HepG2 (cell line): ENCODE measurements around the gene IGSF5. TPM values are rescaled to one million over a fixed set of nuclear protein-coding genes. Genes with fewer than 3 reads are reported as not detected.

Experiments
- ATAC-seq: fragments of 200-7000 bp; cut with Tn5 transposase; 3 replicates; pipeline ENCODE4 v1.9.1; 2020; ENCODE audit warnings: mild to moderate bottlenecking, moderate library complexity
- BruUV-seq: library from RNA; stranded (reverse); fragments of 400-500 nt; replicated peaks from 2 replicates; lab custom pipeline; 2021; lab: Mats Ljungman, UMichigan
- CTCF ChIA-PET: fragments of 300-600 bp; formaldehyde crosslinking; extraction: SDS; loops from one replicate; lab custom pipeline; 2021; ENCODE audit warnings: low total read pairs, inconsistent platforms, low intra/inter-chr PET ratio; lab: Yijun Ruan, JAX
- POLR2A ChIA-PET: fragments of 350-600 bp; sonication (Branson Sonifier 250); formaldehyde crosslinking; loops from one replicate; lab custom pipeline; 2020; ENCODE audit warnings: antibody characterized with exemption, inconsistent platforms; lab: Yijun Ruan, JAX
- DNase-seq: peaks from one replicate; pipeline ENCODE4 v3.0.0-alpha.2; 2015; ENCODE audit warnings: low spot score
- FAIRE-seq: peaks from 3 replicates; lab custom pipeline; 2011; peaks lifted over from hg19 to GRCh38; lab: Jason Lieb, UNC
- H2AFZ ChIP-seq: one replicate; pipeline ENCODE4 v1.6.1; 2011; ENCODE audit warnings: low read length, inconsistent platforms
- H3K27ac ChIP-seq: fragments of 300-600 bp; 3 replicates; pipeline ENCODE4 v1.8.0; 2011; ENCODE audit warnings: mixed run types, mild to moderate bottlenecking, mixed read lengths, low read length, inconsistent platforms; ENCODE audit not compliant: insufficient read depth; ENCODE audit errors: extremely low read length
- H3K27me3 ChIP-seq, 2 experiments: fragments of 200-600 bp in 1 of 2; 2 replicates in 1 of 2; 3 replicates in 1 of 2; pipeline versions ENCODE4 v1.6.0 to v1.8.0; 2011; ENCODE audit warnings: low read length in 2 of 2, mild to moderate bottlenecking in 2 of 2, moderate library complexity in 2 of 2, inconsistent platforms in 1 of 2; ENCODE audit not compliant: insufficient read depth in 2 of 2, control insufficient read depth in 1 of 2
- H3K36me3 ChIP-seq, 2 experiments: fragments of 200-600 bp in 1 of 2; replicated peaks in 1 of 2; 2 replicates in 1 of 2; 3 replicates in 1 of 2; pipeline versions ENCODE4 v1.5.1 to v1.8.0; 2011; ENCODE audit warnings: low read length in 2 of 2, inconsistent platforms in 1 of 2; ENCODE audit not compliant: insufficient read depth in 2 of 2, control insufficient read depth in 1 of 2
- H3K4me1 ChIP-seq: 2 replicates; pipeline ENCODE4 v1.5.1; 2012; ENCODE audit warnings: low read length, inconsistent platforms; ENCODE audit not compliant: insufficient read depth
- H3K4me2 ChIP-seq: 2 replicates; pipeline ENCODE4 v1.6.0; 2011; ENCODE audit warnings: low read depth, low read length, inconsistent platforms
- H3K4me3 ChIP-seq, 3 experiments: fragments of 200-600 bp in 1 of 3; sonication (generic), shearing (Covaris generic) in 1 of 3; replicated peaks in 1 of 3; 2 replicates each; pipeline ENCODE4 v1.5.1; 2011 to 2016; ENCODE audit warnings: low read length in 3 of 3, inconsistent platforms in 2 of 3, low read depth in 2 of 3, mild to moderate bottlenecking in 2 of 3, control low read depth in 1 of 3, mixed read lengths in 1 of 3; ENCODE audit not compliant: insufficient read depth in 1 of 3
- H3K79me2 ChIP-seq: one replicate; pipeline ENCODE4 v1.6.1; 2011; ENCODE audit warnings: low read length, inconsistent platforms; ENCODE audit not compliant: insufficient read depth
- H3K9ac ChIP-seq: 2 replicates; pipeline ENCODE4 v1.6.0; 2011; ENCODE audit warnings: mild to moderate bottlenecking, low read depth, low read length, inconsistent platforms; ENCODE audit not compliant: insufficient read depth
- H3K9me3 ChIP-seq: 2 replicates; pipeline ENCODE4 v1.5.1; 2012; ENCODE audit warnings: mild to moderate bottlenecking, low read length
- H4K20me1 ChIP-seq: 2 replicates; pipeline ENCODE4 v1.6.0; 2011; ENCODE audit warnings: inconsistent platforms, mild to moderate bottlenecking, low read length, moderate library complexity; ENCODE audit not compliant: insufficient read depth
- CERS6 ChIP-seq: sonication (generic); formaldehyde crosslinking; IDR thresholded peaks from 2 replicates; pipeline ENCODE4 v1.5.0; 2020; ENCODE audit warnings: missing genetic modification reagents
- GTF3A ChIP-seq: sonication (generic); formaldehyde crosslinking; conservative IDR thresholded peaks from 2 replicates; pipeline ENCODE4 v1.4.0; 2020; ENCODE audit warnings: mild to moderate bottlenecking, missing genetic modification reagents
- JUNB ChIP-seq: sonication (generic); formaldehyde crosslinking; IDR thresholded peaks from 2 replicates; pipeline ENCODE4 v1.8.0; 2022; ENCODE audit warnings: missing genetic modification reagents, mild to moderate bottlenecking, borderline replicate concordance
- THAP7 ChIP-seq: sonication (generic); formaldehyde crosslinking; IDR thresholded peaks from 2 replicates; pipeline ENCODE4 v1.8.1; 2023; ENCODE audit warnings: mild to moderate bottlenecking, missing genetic modification reagents
- ZNF18 ChIP-seq: sonication (generic); formaldehyde crosslinking; IDR thresholded peaks from 2 replicates; pipeline ENCODE4 v1.8.0; 2022; ENCODE audit warnings: mild to moderate bottlenecking, missing genetic modification reagents; ENCODE audit not compliant: insufficient replicate concordance
- ZNF230 ChIP-seq: sonication (generic); formaldehyde crosslinking; IDR thresholded peaks from 2 replicates; pipeline ENCODE4 v1.4.0; 2020; ENCODE audit warnings: mild to moderate bottlenecking, missing genetic modification reagents
- ZNF263 ChIP-seq: sonication (generic); formaldehyde crosslinking; IDR thresholded peaks from 2 replicates; pipeline ENCODE4 v1.4.0; 2020; ENCODE audit warnings: missing genetic modification reagents
- ZNF451 ChIP-seq: sonication (generic); formaldehyde crosslinking; IDR thresholded peaks from 2 replicates; pipeline ENCODE4 v1.5.0; 2020; ENCODE audit warnings: mild to moderate bottlenecking, missing genetic modification reagents
- WGBS: methylation state at CpG from one replicate; pipeline ENCODE4 v1.1.6; 2017; ENCODE audit warnings: low lambda C conversion rate; 5-methylcytosine and 5-hydroxymethylcytosine counted together
- in situ Hi-C: cut with HindIII; loops from 2 replicates; pipeline ENCODE4 v1.10.0; 2017; ENCODE audit warnings: low pct_unique_long_range_greater_than_20kb; ENCODE audit not compliant: extremely low pct_ligation_motif_present
- intact Hi-C: fragments of 100-400 bp; cut with micrococcal nuclease; formaldehyde crosslinking; loops from one replicate; pipeline ENCODE4 v1.10.0; 2022; ENCODE audit not compliant: unreplicated experiment
- polyA plus RNA-seq, 8 experiments: library from polyadenylated mRNA; depleted of rRNA in 3 of 8; stranded (reverse) in 7 of 8; unstranded in 1 of 8; fragments of >200 nt; fragmentation: Illumina TruSeq in 4 of 8; extraction: Trizol in 4 of 8; gene quantifications; 2 replicates each; pipeline versions ENCODE4 v1.2.1 to v1.2.3, GENCODE V29; 2011 to 2016; ENCODE audit warnings: low read depth in 4 of 8, missing spikeins in 1 of 8, mixed read lengths in 1 of 8; ENCODE audit not compliant: insufficient read depth in 1 of 8
- total RNA-seq, 5 experiments: library from RNA; depleted of rRNA; stranded (reverse); fragments of >200 nt; fragmentation: Illumina TruSeq; extraction: Trizol; gene quantifications; 2 replicates each; pipeline ENCODE4 v1.2.3, GENCODE V29; 2016; ENCODE audit warnings: low read depth in 1 of 5

Gene IGSF5
- total and polyA plus RNA-seq, 2 of the 13 experiments (the other 11 are each of a cell fraction or from before 2014, with no cell fraction given), result not detected

- TF ChIP-seq JUNB (CRISPR knock-in tag), result no peak
- TF ChIP-seq, all 625 proteins: peak for 0
These were observed 24.7 kb upstream of the IGSF5 start (continued) for GRCh38 chr21:39720126-39720778.

- Histone ChIP-seq H3K4me2 (no peak overlapping the region), H4K20me1 (no peaks in the 10 kb centered on the region), H3K4me3 (no peak overlapping the region), H3K36me3 (no peaks in the 10 kb centered on the region), H2AFZ (no peak overlapping the region), H3K27ac (no peak overlapping the region), H3K4me1 (no peaks in the 10 kb centered on the region), H3K79me2 (no peaks in the 10 kb centered on the region), H3K27me3 (no peaks in the 10 kb centered on the region), H3K9ac (no peak overlapping the region), H3K9me3 (no peaks in the 10 kb centered on the region)
- BruUV-seq, result no TSS peak
- in situ Hi-C loops, result no loop called here
- TF ChIP-seq ZNF263 (no peak), THAP7 (CRISPR knock-in tag) (no peak), CERS6 (CRISPR knock-in tag) (no peak), ZNF230 (no peak), GTF3A (CRISPR knock-in tag) (no peak), ZNF18 (no peak), ZNF451 (CRISPR knock-in tag) (no peak)
- no peak for ATAC-seq
- WGBS, result 0% methylated on average over 1 of the region's 1 CpG
- DNase-seq, result no peak
- POLR2A ChIA-PET, result no interaction called here
- CTCF ChIA-PET, result no interaction called here
- no peak for FAIRE-seq
- intact Hi-C loops, result no loop called here
These were observed 23.1 kb upstream of the IGSF5 start for GRCh38 chr21:39721885-39722284.
